HL-60 (cell line): Measurements from ENCODE around the gene RNLS.

ENCODE experiments used
- DNase-seq, 2 experiments: peaks; one replicate each; pipeline ENCODE4 v3.0.0-alpha.2; 2010 to 2020; ENCODE audit warnings: low read depth in 1 of 2, low spot score in 1 of 2
- H3K27ac ChIP-seq: fragments of 250-450 bp; sonication (Bioruptor Pico); replicated peaks from 2 replicates; pipeline ENCODE4 v1.5.1; 2020; ENCODE audit warnings: mild to moderate bottlenecking, moderate library complexity
- H3K27me3 ChIP-seq: fragments of 250-450 bp; sonication (Bioruptor Pico); 2 replicates; pipeline ENCODE4 v1.5.1; 2021; ENCODE audit warnings: mild to moderate bottlenecking, moderate library complexity; ENCODE audit not compliant: insufficient read depth, poor library complexity, severe bottlenecking
- H3K4me3 ChIP-seq: replicated peaks from 2 replicates; pipeline ENCODE4 v1.5.1; 2011; ENCODE audit warnings: mild to moderate bottlenecking, control low read depth, low read length; ENCODE audit not compliant: insufficient read depth
- GABPA ChIP-seq: IDR thresholded peaks from 2 replicates; pipeline ENCODE4 v1.6.1; 2012; ENCODE audit warnings: low read depth
- POLR2AphosphoS5 ChIP-seq: IDR thresholded peaks from 2 replicates; pipeline ENCODE4 v1.6.1; 2012; ENCODE audit warnings: low read depth
- REST ChIP-seq: IDR thresholded peaks from 2 replicates; pipeline ENCODE4 v1.6.1; 2012; ENCODE audit warnings: low read depth; ENCODE audit not compliant: insufficient replicate concordance
- SPI1 ChIP-seq: IDR thresholded peaks from 2 replicates; pipeline ENCODE4 v1.6.1; 2012; ENCODE audit warnings: low read depth, mild to moderate bottlenecking, borderline replicate concordance
- TF ChIP-seq, protein P1 (sequence below): IDR thresholded peaks from one replicate; pipeline ENCODE4 v1.5.1; 2011; ENCODE audit warnings: low read length, control low read depth, inconsistent platforms; ENCODE audit not compliant: insufficient read depth

Gene RNLS

DNA sequence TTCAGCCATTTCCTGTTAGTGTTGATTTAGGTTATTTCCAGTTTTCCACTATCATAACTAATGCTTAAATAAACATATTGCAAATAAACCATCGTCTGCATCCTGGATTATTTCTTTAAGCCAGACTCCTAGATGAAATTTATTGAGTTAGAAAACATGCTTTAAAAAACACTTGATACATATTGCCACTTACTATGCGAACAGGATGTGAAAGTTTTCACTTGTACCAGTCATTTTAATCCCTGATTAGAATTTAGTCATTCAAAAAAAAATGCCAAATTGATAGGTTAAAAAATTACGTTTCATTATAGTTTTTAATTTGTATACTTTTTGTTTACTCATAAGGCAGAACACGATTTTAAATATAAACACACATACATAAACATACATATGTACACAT lies 309.6 kb downstream of the RNLS start:
- DNase-seq: no peak
- Histone ChIP-seq H3K27me3 (no peaks in the 10 kb centered on the region), H3K27ac (no peak overlapping the region), H3K4me3 (no peak overlapping the region)
- TF ChIP-seq, protein P1, sequence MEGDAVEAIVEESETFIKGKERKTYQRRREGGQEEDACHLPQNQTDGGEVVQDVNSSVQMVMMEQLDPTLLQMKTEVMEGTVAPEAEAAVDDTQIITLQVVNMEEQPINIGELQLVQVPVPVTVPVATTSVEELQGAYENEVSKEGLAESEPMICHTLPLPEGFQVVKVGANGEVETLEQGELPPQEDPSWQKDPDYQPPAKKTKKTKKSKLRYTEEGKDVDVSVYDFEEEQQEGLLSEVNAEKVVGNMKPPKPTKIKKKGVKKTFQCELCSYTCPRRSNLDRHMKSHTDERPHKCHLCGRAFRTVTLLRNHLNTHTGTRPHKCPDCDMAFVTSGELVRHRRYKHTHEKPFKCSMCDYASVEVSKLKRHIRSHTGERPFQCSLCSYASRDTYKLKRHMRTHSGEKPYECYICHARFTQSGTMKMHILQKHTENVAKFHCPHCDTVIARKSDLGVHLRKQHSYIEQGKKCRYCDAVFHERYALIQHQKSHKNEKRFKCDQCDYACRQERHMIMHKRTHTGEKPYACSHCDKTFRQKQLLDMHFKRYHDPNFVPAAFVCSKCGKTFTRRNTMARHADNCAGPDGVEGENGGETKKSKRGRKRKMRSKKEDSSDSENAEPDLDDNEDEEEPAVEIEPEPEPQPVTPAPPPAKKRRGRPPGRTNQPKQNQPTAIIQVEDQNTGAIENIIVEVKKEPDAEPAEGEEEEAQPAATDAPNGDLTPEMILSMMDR: no peak
- TF ChIP-seq REST: no peak
- TF ChIP-seq POLR2AphosphoS5: no peak
- no peak for TF ChIP-seq SPI1
- no peak for TF ChIP-seq GABPA

DNA sequence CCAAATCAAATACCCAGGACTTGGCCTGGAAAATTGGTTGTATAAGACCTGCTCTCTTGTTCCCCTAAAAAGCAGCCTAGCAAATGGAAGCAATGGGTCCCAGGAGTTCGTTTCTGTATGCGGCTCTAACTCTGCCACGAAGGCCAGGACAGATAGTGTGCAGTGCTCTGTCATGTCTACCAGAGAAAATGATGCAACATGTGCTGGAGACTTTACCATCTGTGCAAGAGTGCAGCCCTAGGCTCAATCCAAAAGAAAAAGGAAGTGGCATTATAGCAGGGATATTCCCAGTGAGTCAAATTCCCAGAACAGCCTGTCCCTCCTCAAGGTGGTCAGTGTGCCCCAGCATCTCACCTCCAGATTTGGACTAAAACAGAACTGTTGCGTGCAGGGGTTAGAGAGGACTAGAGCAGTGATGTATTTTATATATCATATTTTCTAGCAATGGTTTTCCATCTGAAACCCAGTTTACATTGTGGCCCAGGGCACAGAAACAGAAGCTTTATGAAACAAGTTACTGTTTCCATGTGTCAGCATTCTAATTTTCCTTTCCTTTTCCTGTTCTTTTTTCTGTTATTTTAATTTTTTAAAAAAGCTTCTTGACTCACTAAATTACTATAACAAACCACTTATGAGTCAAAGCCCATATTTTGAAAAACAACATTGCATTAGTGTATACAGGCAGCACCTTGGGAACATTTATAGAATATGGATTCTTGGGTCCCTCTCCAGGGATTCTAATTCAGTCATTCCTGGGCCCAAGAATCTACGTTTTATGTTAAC lies 311.2 kb downstream of the RNLS start:
- Histone ChIP-seq H3K27me3 (no peaks in the 10 kb centered on the region), H3K27ac (peak overlapping the region; percentile 56), H3K4me3 (no peak overlapping the region)
- TF ChIP-seq GABPA (no peak), REST (no peak), SPI1 (peak; percentile 88), POLR2AphosphoS5 (no peak)
- TF ChIP-seq, protein P1: no peak
- peak; percentile 69 to 81 for DNase-seq

DNA sequence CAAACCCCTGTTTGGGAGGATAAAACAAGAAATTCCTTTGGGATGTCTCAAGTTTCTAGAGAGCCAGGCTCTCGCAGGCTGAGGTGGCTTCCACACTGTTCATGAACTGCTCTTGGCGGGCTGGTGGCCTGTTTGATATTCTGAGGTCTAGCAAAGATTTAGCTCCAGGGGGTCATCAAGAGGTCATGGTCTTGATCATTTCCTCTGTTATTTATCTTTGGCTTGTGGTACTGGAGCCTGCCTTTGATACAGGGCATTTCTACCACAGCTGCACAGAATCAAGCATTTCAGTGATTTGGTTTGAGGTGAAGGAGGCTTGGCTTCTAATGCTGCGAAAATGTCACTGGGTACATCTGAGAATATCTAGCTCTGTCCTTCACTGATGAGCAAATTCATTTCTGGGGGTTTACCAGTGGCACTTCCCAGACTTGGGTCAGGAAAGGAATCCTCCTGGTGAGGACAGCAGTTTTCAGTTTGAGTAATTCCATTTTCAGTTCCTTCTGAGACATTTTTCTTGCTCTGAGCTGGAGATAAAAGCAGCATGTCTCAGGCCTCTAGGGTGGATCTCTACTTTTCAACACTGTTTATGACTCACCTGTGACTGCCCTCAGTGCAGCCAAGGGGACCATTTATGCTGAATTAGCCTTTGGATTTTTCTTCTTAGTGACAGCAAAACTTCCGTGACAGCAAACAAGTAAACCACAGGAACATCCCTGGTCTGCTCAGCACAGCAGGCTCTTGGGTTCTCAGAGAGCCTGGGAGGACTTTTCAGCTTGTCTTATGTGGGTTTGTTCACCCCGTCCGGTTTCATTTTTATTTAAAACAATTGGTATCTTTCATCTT lies 312.0 kb downstream of the RNLS start:
- no peak overlapping the region for H3K4me3 ChIP-seq
- peak in 1 of 2 experiments; percentile 34 for DNase-seq
- TF ChIP-seq SPI1 (no peak), REST (no peak), GABPA (no peak), POLR2AphosphoS5 (no peak)
- TF ChIP-seq, protein P1: no peak
- no peaks in the 10 kb centered on the region for H3K27me3 ChIP-seq
- peak overlapping the region; percentile 56 for H3K27ac ChIP-seq
